Gastrocnemius medialis (tissue), 4 donors: Measurements from ENCODE around the gene SMARCA1.

Experiments used
- CTCF ChIP-seq, 5 experiments: fragments of 450-650 bp in 3 of 5; fragments of 200-600 bp in 2 of 5; sonication (generic) in 2 of 5; IDR thresholded peaks in 4 of 5; conservative IDR thresholded peaks in 1 of 5; 1 replicate in 4 of 5; 2 replicates in 1 of 5; pipeline ENCODE4 v1.5.1; 2016 to 2019; ENCODE audit warnings: antibody characterized with exemption in 5 of 5, mild to moderate bottlenecking in 3 of 5, moderate library complexity in 3 of 5
- POLR2A ChIP-seq, 2 donors: fragments of 450-650 bp; IDR thresholded peaks; one replicate each; pipeline ENCODE4 v1.6.1; 2017; ENCODE audit warnings: antibody characterized with exemption in 2 of 2, mild to moderate bottlenecking in 2 of 2, moderate library complexity in 2 of 2

DNA sequence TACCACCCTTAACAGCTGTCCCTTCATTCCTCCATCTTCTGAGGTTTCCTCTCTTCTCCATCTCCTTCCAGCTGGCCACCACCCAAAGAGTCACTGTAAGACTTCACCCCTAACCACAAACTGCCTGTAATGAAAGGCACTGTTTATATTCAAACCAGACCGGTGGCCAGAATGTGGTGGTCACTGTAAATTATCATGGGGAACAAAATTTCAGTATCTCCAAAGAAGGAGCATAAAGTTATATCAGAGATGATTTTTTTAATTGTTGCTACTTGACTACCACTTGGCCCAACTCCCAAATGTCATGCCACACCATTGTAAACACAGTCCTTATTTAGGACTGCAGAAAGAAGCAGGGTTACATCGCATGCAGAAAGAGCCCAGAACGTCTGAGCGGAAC lies 44.8 kb downstream of the SMARCA1 start:
- TF ChIP-seq CTCF (IDR thresholded peaks at IDR 0.05 in 4 of 5, conservative IDR thresholded peaks at IDR 0.05 in 1 of 5) (no peak), POLR2A (IDR thresholded peaks at IDR 0.05) (no peak)
